ENCODE results near the gene KRT75.

DNA sequence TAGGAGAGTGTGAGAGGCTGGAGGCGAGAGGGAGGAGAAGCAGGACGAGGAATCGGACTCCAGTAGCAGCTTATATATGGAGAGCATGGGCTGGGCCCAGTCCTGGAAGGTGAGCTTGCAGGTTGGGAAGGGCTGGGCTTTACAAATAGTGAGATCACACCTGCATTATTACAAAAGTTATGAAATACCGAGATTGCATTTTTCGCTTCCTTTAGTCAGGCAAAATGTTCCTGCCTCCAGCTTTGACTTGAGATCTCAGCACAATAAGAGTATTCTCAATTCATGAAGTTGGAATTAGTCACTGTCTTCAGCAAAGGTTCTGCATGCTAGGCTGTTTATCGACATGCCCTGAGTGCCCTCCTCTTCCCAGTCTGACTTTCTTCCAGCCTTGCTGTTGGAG is 17.9 kb upstream of the KRT75 start, which contains the start of gene KRT6B:
- TF ChIP-seq PAX5 (IDR thresholded peaks at IDR 0.05; ENCODE audit: insufficient read depth, low read length, severe bottlenecking) = no peak
- TF ChIP-seq POLR2A (IDR thresholded peaks at IDR 0.05; ENCODE audit: low read depth, low read length) = no peak
- TF ChIP-seq POLR2AphosphoS5 (IDR thresholded peaks at IDR 0.05; ENCODE audit: low read depth, low read length) = no peak

Data from GM12891 (cell line).